GM21717 (cell line): Measurements from ENCODE around the gene PEPD.

Experiments used
- ATAC-seq: cut with Tn5 transposase; IDR thresholded peaks from one replicate; pipeline ENCODE4 v1.9.1; 2021; ENCODE audit warnings: mild to moderate bottlenecking, moderate library complexity; ENCODE audit not compliant: unreplicated experiment

PEPD gene

DNA sequence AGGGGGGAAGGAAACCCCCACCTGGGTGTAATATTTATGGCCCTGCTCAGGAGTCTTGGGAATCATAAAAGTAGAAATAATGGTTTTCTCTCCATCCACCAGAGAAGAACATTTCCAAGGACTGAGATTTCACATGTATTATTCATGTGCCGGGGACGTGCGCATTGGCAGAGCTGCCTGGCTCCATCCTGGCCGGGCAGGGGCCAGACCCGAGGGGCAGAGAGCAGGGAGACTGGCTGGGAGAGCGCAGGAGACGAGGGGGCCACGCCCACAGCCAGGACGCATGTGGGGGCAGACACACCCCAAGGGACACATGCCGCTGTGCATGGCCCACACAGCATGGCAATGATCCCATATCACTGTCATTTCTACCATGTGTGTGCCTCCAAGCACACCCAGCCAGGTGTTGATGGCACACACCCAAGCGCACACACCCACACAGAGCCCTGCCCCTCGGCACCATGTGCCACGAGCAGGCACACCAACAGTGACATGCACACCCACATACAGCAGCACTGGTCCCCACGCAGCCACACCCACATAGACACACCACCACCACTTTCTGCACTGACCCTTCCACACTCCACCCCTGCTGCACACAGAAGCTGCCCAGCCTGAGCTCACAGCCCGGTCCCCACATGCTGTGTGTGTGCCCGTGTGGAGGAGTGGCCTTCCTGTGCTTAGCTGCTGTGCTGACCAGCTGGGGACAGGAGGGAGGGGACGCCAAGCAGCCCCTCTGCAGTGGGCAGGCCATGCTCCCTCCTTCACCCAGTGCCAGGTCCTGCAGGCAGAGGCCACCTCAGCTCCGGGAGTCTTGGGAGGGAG lies 108.8 kb downstream of the PEPD start:
- ATAC-seq = no peak

DNA sequence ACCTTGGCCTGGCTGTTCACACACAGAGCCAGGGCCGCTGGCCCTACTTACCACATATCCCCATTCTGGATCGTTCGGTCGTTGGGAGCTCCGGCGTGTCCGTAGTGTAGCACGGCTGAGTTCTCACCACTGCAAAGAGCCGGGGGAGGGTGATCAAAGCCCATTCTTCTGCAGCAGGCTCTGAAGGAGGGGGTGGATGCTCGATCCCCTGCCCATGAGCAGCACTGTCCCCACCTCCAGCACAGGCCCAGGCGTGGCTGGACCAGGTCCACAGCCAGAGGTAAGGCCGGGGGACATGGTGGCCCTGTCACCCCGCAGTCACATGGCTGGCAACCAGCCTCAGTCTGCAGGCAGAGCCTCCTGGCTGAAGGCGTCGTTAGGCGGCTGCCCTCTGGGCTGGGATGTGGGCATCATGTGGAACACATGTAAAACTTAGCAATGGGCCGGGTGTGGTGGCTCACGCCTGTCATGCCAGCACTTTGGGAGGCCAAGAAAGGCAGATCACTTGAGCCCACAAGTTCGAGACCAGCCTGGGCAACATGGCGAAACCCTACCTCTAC lies 109.9 kb downstream of the PEPD start:
- ATAC-seq = no peak

GRCh38 chr19:33410915-33411401 lies 110.6 kb downstream of the PEPD start:
- ATAC-seq = no peak

GRCh38 chr19:33409906-33410685 lies 111.5 kb downstream of the PEPD start:
- no peak for ATAC-seq

DNA sequence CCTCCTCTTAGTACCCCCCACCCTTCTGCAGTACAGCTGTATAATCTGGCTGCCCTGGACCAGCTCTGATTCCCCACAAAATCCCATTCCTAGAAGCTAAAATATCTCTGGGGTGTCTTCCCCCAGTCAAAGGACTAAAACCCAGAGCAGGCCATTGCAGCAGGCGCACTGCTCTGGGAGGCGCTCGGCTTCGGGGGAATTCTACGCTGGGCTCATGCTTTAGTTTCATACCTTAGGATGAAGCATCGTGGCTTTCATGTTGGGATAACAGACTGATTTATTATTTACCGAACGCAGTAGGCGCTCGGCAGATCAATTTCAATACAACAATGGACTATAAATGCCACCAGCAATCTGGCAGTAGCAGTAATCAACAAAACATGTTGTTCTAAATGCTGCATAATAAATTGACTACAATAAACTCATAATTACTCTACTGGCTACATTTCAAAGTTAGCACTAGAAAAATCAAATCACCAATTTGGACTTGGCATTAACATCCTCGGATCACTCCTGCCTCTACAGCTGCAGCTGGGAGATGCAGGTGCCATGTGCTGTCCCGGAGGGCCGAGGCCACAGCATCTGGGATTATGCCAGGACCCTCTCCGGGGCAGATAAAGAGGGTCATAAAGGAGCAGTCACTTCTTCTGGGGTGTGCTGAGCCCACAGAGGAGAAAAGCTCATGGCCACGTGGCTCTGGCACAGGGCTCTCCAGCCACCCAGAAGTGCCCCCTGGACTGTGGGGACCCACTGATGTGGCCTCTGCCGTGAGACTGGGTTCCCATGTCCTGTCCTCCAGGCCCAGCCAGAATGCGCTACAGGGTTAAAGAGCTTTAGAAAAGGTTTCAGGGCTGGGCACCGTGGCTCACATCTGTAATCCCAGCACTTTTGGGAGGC lies 112.8 kb downstream of the PEPD start:
- no peak for ATAC-seq

DNA sequence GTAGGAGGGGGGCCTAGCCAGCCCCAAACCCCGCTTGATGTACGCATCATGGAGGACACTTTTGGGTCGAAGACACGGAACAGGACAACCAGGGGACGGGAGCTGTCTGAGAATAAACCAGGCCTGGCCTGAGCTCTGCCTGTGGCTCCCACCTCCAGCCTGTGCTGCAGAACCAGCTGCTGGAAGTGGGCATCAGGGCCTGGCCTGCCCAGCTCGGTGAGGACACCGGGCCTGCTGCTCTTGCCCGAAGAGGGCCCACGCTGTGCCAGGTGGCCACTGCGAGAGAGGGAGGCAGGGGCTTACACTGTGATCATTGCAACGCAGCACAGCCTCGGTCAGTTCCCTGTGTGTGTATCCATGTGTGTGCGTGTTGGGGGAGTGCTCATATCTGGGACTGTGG lies 113.5 kb downstream of the PEPD start:
- no peak for ATAC-seq

DNA sequence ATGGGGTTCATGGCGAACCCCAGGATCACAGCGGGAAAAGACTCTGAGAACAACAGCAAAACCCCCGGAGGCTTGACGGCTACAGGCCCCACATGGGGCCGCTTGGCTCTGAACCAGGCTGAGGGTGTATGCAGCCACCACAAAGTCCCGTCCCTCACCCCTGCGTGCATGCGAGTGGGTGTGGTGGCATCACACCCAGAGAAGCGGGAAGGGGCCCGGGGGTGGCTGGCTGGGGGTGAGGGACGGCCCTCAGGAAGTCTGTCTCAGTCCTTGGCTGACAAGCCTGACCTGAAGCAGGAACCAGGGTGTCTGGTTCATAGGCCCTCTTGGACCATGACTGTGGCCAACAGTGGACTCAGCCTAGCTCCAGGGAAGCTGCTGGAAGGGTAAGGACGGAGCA lies 113.9 kb downstream of the PEPD start:
- no peak for ATAC-seq

- no peak for ATAC-seq
Observed at GRCh38 chr19:33407140-33407551, 114.4 kb downstream of the PEPD start.

DNA sequence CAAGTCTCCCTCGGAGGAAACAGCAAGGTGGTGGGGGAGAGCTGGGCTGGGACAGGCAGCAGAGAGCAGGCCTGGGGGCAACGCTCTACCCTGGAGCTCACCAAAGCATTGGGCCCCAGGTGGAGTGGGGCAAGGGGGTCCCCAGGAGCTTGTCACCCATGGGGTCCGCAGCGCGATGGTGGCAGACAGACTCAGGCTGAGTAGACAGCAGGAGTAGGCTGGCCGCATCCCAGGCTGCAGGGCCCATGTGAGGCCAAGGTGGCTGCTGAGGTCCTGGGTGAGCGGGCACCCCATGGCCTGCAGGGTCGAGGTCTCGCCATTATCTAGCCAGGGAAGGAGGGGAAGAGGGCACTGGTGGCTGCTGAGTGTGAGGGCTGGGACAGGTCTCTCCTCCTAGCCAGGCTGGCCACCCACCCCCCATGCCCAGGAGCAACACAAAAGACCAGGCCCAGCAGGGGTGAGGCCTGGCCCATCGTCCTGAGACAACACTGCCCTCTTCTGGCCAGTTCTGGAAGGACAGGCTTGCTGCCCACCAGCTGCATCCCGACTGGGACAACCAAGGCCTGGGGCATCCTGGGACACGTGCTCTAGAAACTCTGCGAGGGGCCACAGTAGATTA lies 115.0 kb downstream of the PEPD start:
- ATAC-seq = no peak

DNA sequence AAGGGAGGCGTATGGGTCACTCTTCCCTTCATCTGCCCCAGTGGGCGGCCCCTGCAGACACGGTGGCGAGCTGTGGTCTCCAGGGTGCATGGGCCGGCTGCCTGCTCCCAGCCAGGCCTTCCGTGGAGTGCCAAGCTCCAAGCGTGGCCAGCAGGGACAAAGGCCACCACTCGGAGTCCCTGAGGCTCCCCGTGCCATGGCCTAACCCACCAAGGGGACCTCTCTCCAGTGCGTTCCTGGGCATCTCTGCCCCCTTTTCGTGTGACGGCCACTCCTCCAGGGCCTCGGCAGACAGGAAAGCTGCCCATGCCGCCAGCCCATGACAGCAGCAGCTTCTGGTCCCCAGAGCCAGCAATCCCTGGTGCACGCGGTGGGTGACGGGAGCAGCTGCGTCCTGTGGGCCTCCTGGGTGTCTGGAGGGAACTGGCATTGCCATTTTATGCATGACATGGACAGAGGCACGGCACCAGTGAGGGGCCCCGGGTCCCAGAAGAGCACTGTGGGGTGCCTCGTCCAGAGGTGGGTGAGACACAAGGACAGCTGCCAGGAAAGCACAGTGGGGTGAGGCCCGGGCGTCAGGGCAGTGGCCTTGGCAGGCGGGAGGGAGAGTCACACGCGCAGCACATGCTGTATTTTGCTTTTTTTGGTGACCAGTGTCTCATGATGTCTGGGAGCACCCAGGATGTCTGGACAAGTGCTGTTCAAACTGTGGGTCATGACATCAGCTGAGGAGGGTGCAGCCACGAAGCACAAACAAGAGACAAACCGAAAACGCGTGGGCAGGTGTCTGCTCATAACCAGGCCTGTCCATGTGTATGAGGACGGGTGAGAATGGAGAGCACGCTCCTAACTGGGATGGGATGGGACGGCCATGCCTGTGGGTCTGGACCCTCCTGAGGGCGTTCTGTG lies 115.8 kb downstream of the PEPD start:
- ATAC-seq = no peak

- ATAC-seq = no peak
Observed at GRCh38 chr19:33405254-33405552, 116.4 kb downstream of the PEPD start.

GRCh38 chr19:33404506-33405253 lies 116.9 kb downstream of the PEPD start:
- no peak for ATAC-seq

- no peak for ATAC-seq
Observed at GRCh38 chr19:33403973-33404304, 117.7 kb downstream of the PEPD start.

DNA sequence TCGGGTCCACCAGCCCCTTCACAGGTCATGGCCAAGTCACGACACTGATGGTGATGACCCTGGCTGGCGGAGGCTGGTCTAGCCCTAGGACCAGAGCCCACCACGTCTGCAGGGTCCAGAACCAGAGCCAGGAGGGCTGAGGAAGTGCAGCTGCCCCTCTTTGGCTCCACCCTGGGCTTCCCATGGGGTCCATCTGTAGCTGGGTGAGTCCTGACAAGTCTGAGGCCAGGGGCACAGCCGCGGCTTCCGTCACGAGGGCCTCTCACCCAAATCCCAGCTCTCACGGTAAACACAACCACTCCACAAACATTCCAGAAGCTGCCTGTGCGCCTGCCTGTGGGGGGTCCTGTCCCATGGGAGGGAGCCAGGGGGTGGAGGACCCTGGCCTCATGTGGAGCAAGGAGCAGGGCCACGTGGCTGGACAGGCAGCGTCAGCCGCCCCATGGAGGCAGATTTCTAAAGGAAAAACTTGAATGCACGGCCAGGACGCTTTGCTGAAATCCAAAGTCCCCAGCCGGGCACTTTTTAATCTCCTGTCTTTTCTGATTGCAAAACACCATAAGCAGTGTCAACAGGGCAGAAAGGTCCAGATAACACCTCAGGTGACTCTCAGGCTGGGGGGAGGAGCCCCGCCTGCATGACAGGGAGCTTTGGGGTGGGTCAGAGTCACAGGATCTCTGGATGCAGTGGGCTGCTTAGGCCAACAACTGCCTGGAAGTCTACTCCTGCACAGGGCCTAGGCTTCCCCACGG lies 118.2 kb downstream of the PEPD start:
- no peak for ATAC-seq

GRCh38 chr19:33402421-33403220 lies 119.0 kb downstream of the PEPD start:
- no peak for ATAC-seq

GRCh38 chr19:33401683-33402420 lies 119.7 kb downstream of the PEPD start:
- no peak for ATAC-seq
